GM11168 (cell line): Measurements from ENCODE around the gene PDCD2L.
"Not testable (repeated sequence)": the region's sequence is repeated elsewhere in the genome, so short reads cannot be mapped to it uniquely, and the experiment has no call there.

Experiments used
- in situ Hi-C: fragments of 300-500 bp; cut with MboI; formaldehyde crosslinking; loops from one replicate; pipeline ENCODE4 v1.12.0; 2022; ENCODE audit warnings: low sequenced_read_pairs; ENCODE audit not compliant: unreplicated experiment

PDCD2L gene

GRCh38 chr19:34409189-34410164, 5.3 kb downstream of the PDCD2L start:
- in situ Hi-C loops: no loop called here

GRCh38 chr19:34411216-34411615, 7.0 kb downstream of the PDCD2L start:
- in situ Hi-C loops: no loop called here

- in situ Hi-C loops: no loop called here
These were observed 11.9 kb downstream of the PDCD2L start for GRCh38 chr19:34416021-34416545.

DNA sequence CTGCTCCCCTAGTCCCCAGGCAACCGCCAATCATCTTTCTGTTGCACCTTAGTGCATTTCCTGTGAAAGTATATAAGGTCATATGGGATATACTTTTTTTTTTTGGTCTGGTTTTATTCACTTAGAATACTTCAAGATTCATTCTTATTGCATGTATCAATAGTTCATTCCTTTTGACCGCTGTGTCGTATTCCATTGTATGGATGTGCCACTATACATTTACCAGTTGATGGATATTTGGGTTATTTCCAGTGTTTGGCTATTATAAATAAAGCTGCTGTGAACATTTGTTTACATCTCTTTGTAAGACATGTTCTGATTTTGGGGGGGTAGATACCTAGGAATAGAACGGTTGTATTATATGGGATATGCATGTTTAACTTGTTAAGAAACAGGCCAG, 14.1 kb downstream of the PDCD2L start:
- in situ Hi-C loops: no loop called here

DNA sequence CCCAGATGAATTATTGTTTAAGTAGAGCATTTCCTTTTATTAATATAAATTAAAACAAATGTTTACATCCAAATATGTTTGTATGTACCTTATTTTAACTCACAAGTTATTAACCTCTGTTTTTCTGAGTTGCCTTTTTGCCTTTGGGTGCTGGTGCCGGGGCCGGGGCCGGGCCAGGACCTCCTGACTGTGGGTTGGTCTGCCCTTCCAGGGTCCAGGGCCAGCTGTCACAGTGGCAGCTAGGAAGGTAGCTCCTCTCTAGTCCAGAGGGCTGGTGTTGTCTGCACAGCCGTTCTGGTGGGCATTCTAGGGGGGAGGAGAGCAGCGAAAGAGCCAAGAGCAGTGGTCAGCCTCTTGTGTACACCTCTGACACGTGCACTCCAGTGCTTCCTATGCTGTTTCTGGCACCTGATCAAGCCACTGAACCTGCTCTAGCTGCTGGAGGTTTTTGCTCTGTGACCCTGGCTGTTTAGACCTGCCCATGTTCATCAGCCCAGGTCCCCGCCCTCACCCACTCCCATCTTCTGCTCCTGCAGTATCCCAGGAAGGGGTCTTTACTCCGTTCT, 22.0 kb downstream of the PDCD2L start:
- in situ Hi-C loops: no loop called here

DNA sequence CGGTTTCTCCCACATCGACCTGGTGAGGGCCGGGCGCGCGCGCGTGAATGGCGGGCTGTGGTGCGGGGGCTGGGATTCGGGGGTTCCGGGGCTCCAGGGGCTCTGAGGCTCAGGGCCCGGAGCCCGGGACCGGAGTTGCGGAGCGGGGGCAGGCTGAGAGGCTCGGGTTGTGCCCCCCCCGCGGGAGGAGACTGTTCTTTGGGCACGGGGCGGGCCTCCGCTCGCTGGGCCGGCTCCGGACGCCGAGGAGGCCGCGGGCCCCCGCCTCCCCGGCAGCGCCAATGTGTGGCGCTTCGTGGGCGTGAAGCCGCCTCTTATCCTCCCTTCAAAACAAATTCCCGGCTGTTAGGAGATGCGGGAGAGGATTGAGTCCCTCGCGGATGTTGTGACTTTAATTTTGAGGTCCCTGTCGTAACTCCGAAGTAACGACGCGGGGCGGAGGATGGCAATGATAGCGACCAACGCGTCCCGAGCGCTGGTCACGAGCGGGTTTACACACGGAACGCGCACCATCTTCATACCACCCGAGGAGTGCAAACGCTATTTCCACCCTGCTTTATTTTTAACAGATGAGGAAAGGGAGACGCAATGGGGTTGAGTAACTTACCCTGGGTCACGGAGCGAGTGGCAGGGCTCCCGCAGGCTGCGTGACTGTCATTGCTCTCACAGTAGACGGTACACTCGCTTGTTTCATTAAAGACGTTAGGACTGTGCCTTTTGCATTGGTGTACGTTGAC, 24.5 kb downstream of the PDCD2L start:
- in situ Hi-C loops: no loop called here

- in situ Hi-C loops: no loop called here
These were observed 25.4 kb downstream of the PDCD2L start for GRCh38 chr19:34429553-34429952.

DNA sequence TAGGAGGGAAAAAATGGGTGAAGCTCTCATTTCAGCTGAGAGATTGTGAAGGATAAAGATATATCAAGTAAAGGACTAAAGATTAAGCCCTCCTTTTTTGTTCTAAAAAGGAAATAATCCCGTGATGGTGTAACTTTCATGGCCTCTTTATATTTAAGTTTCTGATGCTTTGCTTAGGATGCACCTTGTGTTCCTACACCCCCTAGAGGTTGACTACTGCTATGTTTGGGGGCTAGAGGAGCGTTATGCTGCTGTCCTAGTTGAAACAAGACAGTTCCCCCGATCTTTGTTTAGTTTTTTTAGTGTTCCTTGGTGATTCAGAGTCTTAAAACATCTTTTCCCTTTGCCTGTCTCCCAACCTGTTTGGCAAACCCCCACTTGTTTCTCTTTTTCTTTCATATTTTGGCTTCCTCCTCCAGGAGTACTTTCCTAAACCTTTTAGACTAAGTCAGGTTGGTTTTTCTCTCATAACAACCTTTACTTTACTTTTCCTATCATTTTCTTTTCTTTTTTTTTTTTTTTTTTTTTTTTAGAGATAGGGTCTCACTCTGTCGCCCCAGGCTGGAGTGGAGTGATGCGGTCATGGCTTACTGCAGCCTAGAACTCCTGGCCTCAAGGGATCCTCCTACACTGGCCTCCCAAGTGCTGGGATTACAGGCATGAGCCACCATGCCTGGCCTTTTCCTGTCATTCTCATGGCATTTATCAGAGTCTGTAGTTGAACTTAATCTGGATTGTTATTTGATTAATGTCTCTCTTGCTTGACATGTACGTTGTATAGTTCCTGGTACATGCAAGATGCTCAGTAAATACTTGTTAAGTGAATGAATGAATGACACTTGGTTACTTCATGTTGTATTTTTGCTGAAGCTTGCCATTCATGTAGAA, 26.8 kb downstream of the PDCD2L start:
- in situ Hi-C loops: no loop called here

GRCh38 chr19:34431681-34432402, 27.6 kb downstream of the PDCD2L start:
- in situ Hi-C loops: no loop called here

DNA sequence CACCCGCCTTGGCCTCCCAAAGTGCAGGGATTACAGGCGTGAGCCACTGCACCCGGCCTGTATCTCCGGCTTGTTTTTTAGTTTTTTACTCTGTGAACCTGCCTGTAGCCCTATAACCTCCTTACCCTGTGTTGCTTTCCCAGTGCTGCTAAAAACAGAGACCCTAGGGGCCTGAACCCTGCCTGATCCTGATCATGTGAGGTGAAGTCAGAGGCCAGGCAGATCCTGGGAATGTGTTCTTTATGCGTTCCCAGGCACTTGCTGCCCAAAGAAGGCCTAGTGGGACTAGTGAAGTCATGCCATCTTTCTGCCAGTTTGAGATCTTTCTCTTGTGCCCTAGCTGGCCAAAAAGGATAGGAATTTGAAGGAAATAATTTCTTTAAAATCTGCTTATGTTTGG, 28.6 kb downstream of the PDCD2L start:
- in situ Hi-C loops: no loop called here

- in situ Hi-C loops: no loop called here
These were observed 32.5 kb downstream of the PDCD2L start for GRCh38 chr19:34436716-34437115.

DNA sequence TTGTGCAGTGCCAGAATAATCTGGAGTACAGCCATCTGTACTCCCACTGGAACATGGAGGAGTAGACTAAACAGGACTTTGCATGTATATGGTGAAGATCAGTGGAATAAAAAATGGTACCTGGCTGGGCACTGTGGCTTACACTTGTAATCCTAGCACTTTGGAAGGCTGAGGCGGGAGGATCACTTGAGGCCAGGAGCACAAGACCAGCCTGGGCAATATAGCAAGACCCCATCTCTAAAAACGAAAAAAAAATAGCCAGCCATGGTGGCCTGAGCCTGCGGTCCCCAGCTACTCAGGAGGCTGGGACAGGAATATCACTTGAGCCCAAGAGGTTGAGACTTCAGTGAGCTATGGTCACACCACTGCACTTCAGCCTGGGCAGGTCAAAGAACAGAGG, 44.0 kb downstream of the PDCD2L start:
- in situ Hi-C loops: no loop called here

DNA sequence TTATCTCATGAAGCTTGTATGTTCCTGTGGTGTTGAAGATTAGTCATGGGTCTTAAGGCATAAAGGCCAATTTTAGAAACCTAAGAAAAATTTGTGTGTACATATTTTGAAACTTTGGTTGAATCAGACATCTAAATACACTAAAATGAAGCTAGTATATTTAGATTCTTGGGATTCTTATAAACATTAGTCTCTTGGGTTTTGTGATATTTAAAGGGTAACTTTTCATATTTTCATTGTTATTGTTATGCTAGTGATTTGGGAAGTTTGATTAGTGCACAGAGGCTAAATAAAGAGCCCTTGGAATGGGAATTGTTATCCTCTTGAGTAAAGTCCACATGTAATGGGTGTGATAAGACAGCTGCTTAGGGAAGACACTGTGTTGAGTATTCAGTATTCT, 48.5 kb downstream of the PDCD2L start:
- in situ Hi-C loops: no loop called here

- in situ Hi-C loops: no loop called here
These were observed 49.9 kb downstream of the PDCD2L start for GRCh38 chr19:34454091-34454490.

- in situ Hi-C loops: no loop called here
These were observed 50.5 kb downstream of the PDCD2L start for GRCh38 chr19:34454685-34455084.

DNA sequence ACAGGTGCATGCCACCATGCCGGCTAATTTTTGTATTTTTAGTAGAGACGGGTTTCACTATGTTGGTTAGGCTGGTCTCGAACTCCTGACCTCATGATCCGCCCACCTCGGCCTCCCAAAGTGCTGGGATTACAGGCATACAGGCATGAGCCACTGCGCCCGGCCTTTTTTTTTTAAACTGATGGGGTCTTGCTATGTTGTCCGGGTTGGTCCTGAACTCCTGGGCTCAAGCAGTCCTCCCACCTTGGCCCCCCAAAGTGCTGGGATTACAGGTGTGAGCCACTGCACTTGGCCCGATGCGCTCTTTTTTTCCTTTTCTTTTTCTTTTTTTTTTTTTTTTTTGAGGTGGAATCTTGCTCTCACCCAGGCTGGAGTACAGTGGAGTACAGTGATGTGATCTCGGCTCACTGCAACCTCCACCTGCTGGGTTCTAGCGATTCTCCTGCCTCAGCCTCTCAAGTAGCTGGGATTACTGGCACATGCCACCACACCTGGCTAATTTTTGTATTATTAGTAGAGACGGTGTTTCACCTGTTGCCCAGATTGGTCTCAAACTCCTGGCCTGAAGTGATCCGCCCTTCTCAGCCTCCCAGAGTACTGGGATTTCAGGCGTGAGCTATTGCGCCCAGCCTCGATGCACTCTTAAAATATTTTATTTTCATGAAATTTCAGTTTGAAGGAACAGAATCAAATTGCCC, 51.7 kb downstream of the PDCD2L start:
- in situ Hi-C loops: not testable (repeated sequence)

GRCh38 chr19:34457446-34457845, 53.2 kb downstream of the PDCD2L start:
- in situ Hi-C loops: no loop called here

- in situ Hi-C loops: no loop called here
These were observed 54.5 kb downstream of the PDCD2L start for GRCh38 chr19:34458677-34459076.

GRCh38 chr19:34459614-34460013, 55.4 kb downstream of the PDCD2L start:
- in situ Hi-C loops: no loop called here
